Vagina (tissue), 2 donors: ENCODE data around the gene ANO6.

Experiments used
- CTCF ChIP-seq, 3 experiments: fragments of 450-650 bp in 2 of 3; fragments of 200-600 bp in 1 of 3; sonication (generic) in 1 of 3; IDR thresholded peaks; one replicate each; pipeline ENCODE4 v1.5.1; 2017 to 2019; ENCODE audit warnings: antibody characterized with exemption in 3 of 3, mild to moderate bottlenecking in 2 of 3, moderate library complexity in 2 of 3
- POLR2AphosphoS5 ChIP-seq, 2 donors: sonication (generic); formaldehyde crosslinking; IDR thresholded peaks; one replicate each; pipeline ENCODE4 v1.9.0; 2017; ENCODE audit warnings: antibody characterized with exemption in 2 of 2, mild to moderate bottlenecking in 2 of 2, low read depth in 1 of 2; ENCODE audit not compliant: insufficient read depth in 1 of 2

- TF ChIP-seq CTCF (IDR thresholded peaks at IDR 0.05) (no peak), POLR2AphosphoS5 (IDR thresholded peaks at IDR 0.05; ENCODE audit: insufficient read depth in 1 of 2, low read depth in 1 of 2) (no peak)
Measured at GRCh38 chr12:45212064-45212463, 3.8 kb upstream of the ANO6 start.
